GM12878 (cell line): ENCODE measurements around the gene SAMHD1. TPM values are rescaled to one million over a fixed set of nuclear protein-coding genes. Genes with fewer than 3 reads are reported as not detected.

ENCODE experiments used
- ATAC-seq: fragments of 200-7000 bp; cut with Tn5 transposase; 3 replicates; pipeline ENCODE4 v1.9.1; 2020; ENCODE audit warnings: mild to moderate bottlenecking, moderate library complexity
- BruUV-seq: library from RNA; stranded (reverse); fragments of 400-500 nt; replicated peaks from 2 replicates; lab custom pipeline; 2021; lab: Mats Ljungman, UMichigan
- CTCF ChIA-PET: fragments of 300-600 bp; sonication (Branson Sonifier 250); formaldehyde crosslinking; extraction: SDS; loops from one replicate; lab custom pipeline; 2021; ENCODE audit warnings: inconsistent platforms; lab: Yijun Ruan, JAX
- POLR2A ChIA-PET: fragments of 350-600 bp; formaldehyde crosslinking; extraction: SDS; loops from one replicate; lab custom pipeline; 2021; ENCODE audit warnings: inconsistent platforms; lab: Charles Lee
- RAD21 ChIA-PET: fragments of 300-600 bp; sonication (Branson Sonifier 250); formaldehyde crosslinking; loops from one replicate; lab custom pipeline; 2023; ENCODE audit warnings: antibody characterized with exemption; ENCODE audit not compliant: unreplicated experiment; lab: Charles Lee
- SMC1A ChIA-PET: fragments of 300-600 bp; sonication (Branson Sonifier 250); formaldehyde crosslinking; loops from one replicate; lab custom pipeline; 2023; ENCODE audit not compliant: unreplicated experiment, uncharacterized antibody; lab: Charles Lee
- DNase-seq: peaks from one replicate; pipeline ENCODE4 v3.0.0-alpha.2; 2011; ENCODE audit warnings: low read depth, low spot score
- FAIRE-seq: peaks from 3 replicates; lab custom pipeline; 2011; peaks lifted over from hg19 to GRCh38; lab: Jason Lieb, UNC
- H2AFZ ChIP-seq: 2 replicates; pipeline ENCODE4 v1.6.0; 2011; ENCODE audit warnings: low read depth, low read length, control low read depth; ENCODE audit not compliant: control insufficient read depth
- H3K27ac ChIP-seq: 2 replicates; pipeline ENCODE4 v1.5.1; 2011; ENCODE audit warnings: control low read depth; ENCODE audit not compliant: control insufficient read depth, insufficient read depth
- H3K27me3 ChIP-seq, 2 experiments: replicated peaks in 1 of 2; 2 replicates each; pipeline versions ENCODE4 v1.6.0 to v1.6.1; 2011; ENCODE audit warnings: low read length in 1 of 2; ENCODE audit not compliant: control insufficient read depth in 2 of 2, insufficient read depth in 2 of 2
- H3K36me3 ChIP-seq, 2 experiments: 2 replicates each; pipeline ENCODE4 v1.5.1; 2011; ENCODE audit warnings: low read length in 1 of 2; ENCODE audit not compliant: control insufficient read depth in 2 of 2, insufficient read depth in 2 of 2
- H3K4me1 ChIP-seq: 2 replicates; pipeline ENCODE4 v1.6.1; 2011; ENCODE audit warnings: mild to moderate bottlenecking, low read length, moderate library complexity, mixed read lengths; ENCODE audit not compliant: control insufficient read depth, insufficient read depth
- H3K4me2 ChIP-seq: 2 replicates; pipeline ENCODE4 v1.6.0; 2011; ENCODE audit warnings: control low read depth; ENCODE audit not compliant: control insufficient read depth, insufficient read depth
- H3K4me3 ChIP-seq: fragments of 200-600 bp; sonication (generic); 2 replicates; pipeline ENCODE4 v1.5.1; 2016
- H3K79me2 ChIP-seq: 2 replicates; pipeline ENCODE4 v1.6.0; 2011; ENCODE audit warnings: low read length; ENCODE audit not compliant: control insufficient read depth, insufficient read depth
- H3K9ac ChIP-seq: 2 replicates; pipeline ENCODE4 v1.8.0; 2011; ENCODE audit warnings: low read length, control low read depth, mixed read lengths; ENCODE audit not compliant: control insufficient read depth, insufficient read depth
- H3K9me3 ChIP-seq: replicated peaks from 3 replicates; pipeline ENCODE4 v1.5.1; 2011; ENCODE audit warnings: mild to moderate bottlenecking, low read length; ENCODE audit not compliant: control insufficient read depth, insufficient read depth
- H4K20me1 ChIP-seq: 2 replicates; pipeline ENCODE4 v1.6.0; 2011; ENCODE audit not compliant: control insufficient read depth, insufficient read depth
- ASH2L ChIP-seq: fragments of 300-600, 200-600 bp; sonication (generic); IDR thresholded peaks from 2 replicates; pipeline ENCODE4 v1.6.1; 2017; ENCODE audit warnings: low read depth, mild to moderate bottlenecking, borderline replicate concordance
- ATF2 ChIP-seq: IDR thresholded peaks from 2 replicates; pipeline ENCODE4 v1.6.1; 2012; ENCODE audit warnings: low read length, inconsistent platforms
- CEBPZ ChIP-seq: fragments of 150-350 bp; IDR thresholded peaks from 2 replicates; pipeline ENCODE4 v1.6.1; 2016; ENCODE audit warnings: low read depth, low read length
- CHD2 ChIP-seq: IDR thresholded peaks from 2 replicates; pipeline ENCODE4 v1.6.1; 2011; ENCODE audit warnings: low read depth, low read length, improper control_type of control experiment, borderline replicate concordance
- E2F4 ChIP-seq: IDR thresholded peaks from 2 replicates; pipeline ENCODE4 v1.6.1; 2012; ENCODE audit warnings: low read depth, low read length, improper control_type of control experiment
- EGR1 ChIP-seq, 2 experiments: IDR thresholded peaks; 1 replicate in 1 of 2; 2 replicates in 1 of 2; pipeline ENCODE4 v1.6.1; 2011 to 2012; ENCODE audit warnings: low read depth in 2 of 2, low read length in 2 of 2, borderline replicate concordance in 1 of 2, mild to moderate bottlenecking in 1 of 2, moderate library complexity in 1 of 2
- FOS ChIP-seq: IDR thresholded peaks from 3 replicates; pipeline ENCODE4 v1.6.1; 2011; ENCODE audit warnings: borderline replicate concordance; ENCODE audit not compliant: insufficient read length; ENCODE audit errors: extremely low read depth
- KDM1A ChIP-seq: fragments of 200-600 bp; sonication (generic); IDR thresholded peaks from 2 replicates; pipeline ENCODE4 v1.6.1; 2016; ENCODE audit warnings: borderline replicate concordance
- KLF5 ChIP-seq: fragments of 450-650 bp; IDR thresholded peaks from 2 replicates; pipeline ENCODE4 v1.6.1; 2014; ENCODE audit warnings: mild to moderate bottlenecking; ENCODE audit not compliant: partially characterized antibody
- NBN ChIP-seq: fragments of 450-650 bp; IDR thresholded peaks from 2 replicates; pipeline ENCODE4 v1.6.1; 2016
- NFYB ChIP-seq: IDR thresholded peaks from 2 replicates; pipeline ENCODE4 v1.6.1; 2011; ENCODE audit warnings: low read depth, mild to moderate bottlenecking, low read length, improper control_type of control experiment, moderate library complexity; ENCODE audit not compliant: insufficient read depth
- PML ChIP-seq: IDR thresholded peaks from 2 replicates; pipeline ENCODE4 v1.6.1; 2012; ENCODE audit warnings: low read length, inconsistent platforms
- PRDM15 ChIP-seq: fragments of 450-650 bp; formaldehyde crosslinking; IDR thresholded peaks from 2 replicates; pipeline ENCODE4 v1.4.0; 2020; ENCODE audit warnings: mild to moderate bottlenecking, moderate library complexity
- SREBF2 ChIP-seq: IDR thresholded peaks from 2 replicates; pipeline ENCODE4 v1.6.1; 2012; ENCODE audit warnings: mild to moderate bottlenecking, low read length
- YY1 ChIP-seq: IDR thresholded peaks from 2 replicates; pipeline ENCODE4 v1.6.1; 2011; ENCODE audit warnings: low read depth, mild to moderate bottlenecking, low read length
- ZNF217 ChIP-seq: fragments of 450-650 bp; IDR thresholded peaks from 2 replicates; pipeline ENCODE4 v1.6.1; 2017; ENCODE audit warnings: antibody characterized with exemption, mild to moderate bottlenecking
- WGBS: methylation state at CpG from one replicate; pipeline ENCODE4 v1.1.6; 2016; ENCODE audit warnings: low lambda C conversion rate; ENCODE audit not compliant: insufficient replicate concordance, insufficient coverage; ENCODE audit errors: missing lambda C conversion rate; 5-methylcytosine and 5-hydroxymethylcytosine counted together
- in situ Hi-C: fragments of 300-500 bp; cut with MboI; formaldehyde crosslinking; loops from 9 replicates; pipeline ENCODE4 v1.14.3; 2018; ENCODE audit warnings: mixed read lengths
- intact Hi-C: fragments of 100-400 bp; cut with micrococcal nuclease; formaldehyde crosslinking; loops from one replicate; pipeline ENCODE4 v1.14.2; 2022; ENCODE audit not compliant: unreplicated experiment
- polyA plus RNA-seq, 11 experiments: library from polyadenylated mRNA; depleted of rRNA in 4 of 11; unstranded in 6 of 11; stranded (reverse) in 5 of 11; fragments of >200 nt; fragmentation: Nextera tagmentation in 4 of 11; fragmentation: Illumina TruSeq in 1 of 11; extraction: Ambion mirVana in 4 of 11; extraction: Trizol in 1 of 11; gene quantifications; 1 replicate in 1 of 11; 2 replicates in 10 of 11; pipeline versions ENCODE4 v1.2.1 to v1.2.3, GENCODE V29; 2011 to 2016; ENCODE audit warnings: inconsistent platforms in 2 of 11, missing spikeins in 2 of 11, low read depth in 1 of 11
- total RNA-seq, 4 experiments: library from RNA; depleted of rRNA in 3 of 4; stranded (reverse); fragments of >200 nt in 3 of 4; fragmentation: Illumina TruSeq in 1 of 4; extraction: Trizol in 1 of 4; gene quantifications; 2 replicates each; pipeline versions ENCODE4 v1.2.1 to v1.2.3, GENCODE V29; 2013 to 2021

SAMHD1 gene
- total and polyA plus RNA-seq, 10 of the 15 experiments (the other 5 are each of a cell fraction or from before 2014, with no cell fraction given) = 20.5 to 47.9 (median 38.8) TPM

GRCh38 chr20:36893801-36894200, 57.7 kb downstream of the SAMHD1 start:
- Histone ChIP-seq H3K27ac (no peak overlapping the region), H4K20me1 (no peaks in the 10 kb centered on the region), H3K9me3 (no peaks in the 10 kb centered on the region), H2AFZ (no peak overlapping the region), H3K4me2 (no peak overlapping the region), H3K4me1 (no peaks in the 10 kb centered on the region), H3K27me3 (no peaks in the 10 kb centered on the region), H3K79me2 (no peaks in the 10 kb centered on the region), H3K36me3 (peaks cover 13 to 20% of the 10 kb centered on the region in 2 experiments), H3K9ac (no peak overlapping the region), H3K4me3 (no peak overlapping the region)
- RAD21 ChIA-PET = no interaction called here
- SMC1A ChIA-PET = interaction anchor here (1.2 kb wide), 1 partner anchor 11 kb away, joined by 3 read pairs; no protein-coding TSS in a partner anchor
- no peak for ATAC-seq
- no TSS peak for BruUV-seq
- POLR2A ChIA-PET = no interaction called here
- 100% methylated on average over 3 of the region's 3 CpGs for WGBS
- CTCF ChIA-PET = interaction anchor here (0.5 to 2.3 kb wide), 5 partner anchors 11 to 244 kb away, joined by 3 to 7 read pairs (median 4); no protein-coding TSS in a partner anchor
- no peak for FAIRE-seq
- in situ Hi-C loops (no loop called here), intact Hi-C loops (no loop called here)
- DNase-seq = no peak
- no peak for TF ChIP-seq FOS
- no peak for TF ChIP-seq ATF2
- TF ChIP-seq EGR1 (IDR thresholded peaks at IDR 0.05; ENCODE audit: borderline replicate concordance in 1 of 2, low read depth in 2 of 2, low read length in 2 of 2) = no peak
- TF ChIP-seq YY1 = no peak
- no peak for TF ChIP-seq E2F4
- no peak for TF ChIP-seq NFYB
- no peak for TF ChIP-seq KLF5
- no peak for TF ChIP-seq CHD2
- TF ChIP-seq PRDM15 (CRISPR knock-in tag) = no peak
- no peak for TF ChIP-seq KDM1A
- TF ChIP-seq CEBPZ = no peak
- TF ChIP-seq NBN = no peak
- TF ChIP-seq ASH2L = no peak
- TF ChIP-seq ZNF217 = no peak
- no peak for TF ChIP-seq SREBF2
- no peak for TF ChIP-seq PML
